Measurements from ENCODE around the gene AK8. TPM values are rescaled to one million over a fixed set of nuclear protein-coding genes. Genes with fewer than 3 reads are reported as not detected.

Gene AK8
- polyA plus RNA-seq, 1 of the 3 experiments (the other 2 are of a cell fraction) = 0.77 TPM

DNA sequence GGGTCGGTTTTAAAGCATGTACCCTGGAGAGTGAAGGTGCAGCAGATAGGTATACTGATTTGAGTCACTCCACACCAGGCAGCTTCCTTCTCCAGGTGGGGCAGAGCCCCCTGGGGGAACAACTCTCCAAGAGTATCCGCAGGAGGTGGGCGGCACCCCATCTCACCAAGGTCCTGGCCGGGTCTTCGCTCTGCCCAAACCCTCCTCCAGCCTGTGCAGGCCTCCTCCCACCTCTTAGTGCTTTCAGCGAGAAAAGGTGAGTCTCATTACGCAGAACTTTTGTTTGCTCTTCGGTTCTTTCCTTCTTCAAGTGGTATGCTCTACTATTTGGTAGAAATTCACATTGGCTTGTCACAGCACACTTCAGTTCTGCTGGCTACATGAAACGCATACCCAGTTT, 14.3 kb upstream of the AK8 start:
- no peaks in the 10 kb centered on the region for H3K79me2 ChIP-seq (ENCODE audit: insufficient read depth)
- no peak overlapping the region for H3K27ac ChIP-seq (ENCODE audit: low read depth in 2 of 2, low read length in 1 of 2)
- H3K4me1 ChIP-seq (ENCODE audit: control insufficient read depth in 1 of 2, insufficient read depth in 2 of 2, low read depth in 1 of 2, low read length in 1 of 2) = no peaks in the 10 kb centered on the region
- no peaks in the 10 kb centered on the region for H3K27me3 ChIP-seq (ENCODE audit: insufficient read depth)
- no peak overlapping the region for H3K9ac ChIP-seq
- no peak overlapping the region for H3K4me3 ChIP-seq (ENCODE audit: low read depth in 2 of 2, low read length in 1 of 2)
- POLR2A ChIA-PET = interaction anchor here (1.0 kb wide), 1 partner anchor 14 kb away, joined by 3 read pairs; the partner anchor contains the start of gene SPACA9
- TF ChIP-seq YY1 (IDR thresholded peaks at IDR 0.05; ENCODE audit: low read depth) = no peak
- no peak for TF ChIP-seq RXRA (IDR thresholded peaks at IDR 0.05; ENCODE audit: borderline replicate concordance, low read depth)
- TF ChIP-seq, protein P1, sequence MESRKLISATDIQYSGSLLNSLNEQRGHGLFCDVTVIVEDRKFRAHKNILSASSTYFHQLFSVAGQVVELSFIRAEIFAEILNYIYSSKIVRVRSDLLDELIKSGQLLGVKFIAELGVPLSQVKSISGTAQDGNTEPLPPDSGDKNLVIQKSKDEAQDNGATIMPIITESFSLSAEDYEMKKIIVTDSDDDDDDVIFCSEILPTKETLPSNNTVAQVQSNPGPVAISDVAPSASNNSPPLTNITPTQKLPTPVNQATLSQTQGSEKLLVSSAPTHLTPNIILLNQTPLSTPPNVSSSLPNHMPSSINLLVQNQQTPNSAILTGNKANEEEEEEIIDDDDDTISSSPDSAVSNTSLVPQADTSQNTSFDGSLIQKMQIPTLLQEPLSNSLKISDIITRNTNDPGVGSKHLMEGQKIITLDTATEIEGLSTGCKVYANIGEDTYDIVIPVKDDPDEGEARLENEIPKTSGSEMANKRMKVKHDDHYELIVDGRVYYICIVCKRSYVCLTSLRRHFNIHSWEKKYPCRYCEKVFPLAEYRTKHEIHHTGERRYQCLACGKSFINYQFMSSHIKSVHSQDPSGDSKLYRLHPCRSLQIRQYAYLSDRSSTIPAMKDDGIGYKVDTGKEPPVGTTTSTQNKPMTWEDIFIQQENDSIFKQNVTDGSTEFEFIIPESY (IDR thresholded peaks at IDR 0.05; ENCODE audit: borderline replicate concordance, low read depth) = no peak
- no peak for TF ChIP-seq EZH2phosphoT487 (IDR thresholded peaks at IDR 0.05; ENCODE audit: borderline replicate concordance, low read depth)
- no peak for TF ChIP-seq SMC3 (IDR thresholded peaks at IDR 0.05; ENCODE audit: low read depth, low read length)
- TF ChIP-seq, protein P2, sequence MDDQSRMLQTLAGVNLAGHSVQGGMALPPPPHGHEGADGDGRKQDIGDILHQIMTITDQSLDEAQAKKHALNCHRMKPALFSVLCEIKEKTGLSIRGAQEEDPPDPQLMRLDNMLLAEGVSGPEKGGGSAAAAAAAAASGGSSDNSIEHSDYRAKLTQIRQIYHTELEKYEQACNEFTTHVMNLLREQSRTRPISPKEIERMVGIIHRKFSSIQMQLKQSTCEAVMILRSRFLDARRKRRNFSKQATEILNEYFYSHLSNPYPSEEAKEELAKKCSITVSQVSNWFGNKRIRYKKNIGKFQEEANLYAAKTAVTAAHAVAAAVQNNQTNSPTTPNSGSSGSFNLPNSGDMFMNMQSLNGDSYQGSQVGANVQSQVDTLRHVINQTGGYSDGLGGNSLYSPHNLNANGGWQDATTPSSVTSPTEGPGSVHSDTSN (IDR thresholded peaks at IDR 0.05) = no peak
- no peak for TF ChIP-seq NRF1 (IDR thresholded peaks at IDR 0.05; ENCODE audit: low read depth, low read length)
- TF ChIP-seq FOSL2 (IDR thresholded peaks at IDR 0.05; ENCODE audit: borderline replicate concordance, low read depth) = no peak
- TF ChIP-seq, protein P3, sequence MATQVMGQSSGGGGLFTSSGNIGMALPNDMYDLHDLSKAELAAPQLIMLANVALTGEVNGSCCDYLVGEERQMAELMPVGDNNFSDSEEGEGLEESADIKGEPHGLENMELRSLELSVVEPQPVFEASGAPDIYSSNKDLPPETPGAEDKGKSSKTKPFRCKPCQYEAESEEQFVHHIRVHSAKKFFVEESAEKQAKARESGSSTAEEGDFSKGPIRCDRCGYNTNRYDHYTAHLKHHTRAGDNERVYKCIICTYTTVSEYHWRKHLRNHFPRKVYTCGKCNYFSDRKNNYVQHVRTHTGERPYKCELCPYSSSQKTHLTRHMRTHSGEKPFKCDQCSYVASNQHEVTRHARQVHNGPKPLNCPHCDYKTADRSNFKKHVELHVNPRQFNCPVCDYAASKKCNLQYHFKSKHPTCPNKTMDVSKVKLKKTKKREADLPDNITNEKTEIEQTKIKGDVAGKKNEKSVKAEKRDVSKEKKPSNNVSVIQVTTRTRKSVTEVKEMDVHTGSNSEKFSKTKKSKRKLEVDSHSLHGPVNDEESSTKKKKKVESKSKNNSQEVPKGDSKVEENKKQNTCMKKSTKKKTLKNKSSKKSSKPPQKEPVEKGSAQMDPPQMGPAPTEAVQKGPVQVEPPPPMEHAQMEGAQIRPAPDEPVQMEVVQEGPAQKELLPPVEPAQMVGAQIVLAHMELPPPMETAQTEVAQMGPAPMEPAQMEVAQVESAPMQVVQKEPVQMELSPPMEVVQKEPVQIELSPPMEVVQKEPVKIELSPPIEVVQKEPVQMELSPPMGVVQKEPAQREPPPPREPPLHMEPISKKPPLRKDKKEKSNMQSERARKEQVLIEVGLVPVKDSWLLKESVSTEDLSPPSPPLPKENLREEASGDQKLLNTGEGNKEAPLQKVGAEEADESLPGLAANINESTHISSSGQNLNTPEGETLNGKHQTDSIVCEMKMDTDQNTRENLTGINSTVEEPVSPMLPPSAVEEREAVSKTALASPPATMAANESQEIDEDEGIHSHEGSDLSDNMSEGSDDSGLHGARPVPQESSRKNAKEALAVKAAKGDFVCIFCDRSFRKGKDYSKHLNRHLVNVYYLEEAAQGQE (IDR thresholded peaks at IDR 0.05; ENCODE audit: low read depth, low read length) = no peak
- TF ChIP-seq GATA2 (CRISPR knock-in tag; IDR thresholded peaks at IDR 0.05) = no peak
- no peak for TF ChIP-seq SIN3A (IDR thresholded peaks at IDR 0.05; ENCODE audit: borderline replicate concordance, low read depth, low read length)
- TF ChIP-seq MXI1 (IDR thresholded peaks at IDR 0.05; ENCODE audit: low read depth, low read length) = no peak
- TF ChIP-seq FOXM1 (IDR thresholded peaks at IDR 0.05; ENCODE audit: low read depth) = no peak
- no peak for TF ChIP-seq MEF2A (IDR thresholded peaks at IDR 0.05; ENCODE audit: borderline replicate concordance, low read depth)
- TF ChIP-seq EP300 (IDR thresholded peaks at IDR 0.05; ENCODE audit: borderline replicate concordance in 1 of 2, low read depth in 1 of 2, low read length in 1 of 2) = no peak
- no peak for TF ChIP-seq ELF1 (IDR thresholded peaks at IDR 0.05)
- no peak for TF ChIP-seq RFX5 (IDR thresholded peaks at IDR 0.05; ENCODE audit: low read length)
- CTCF ChIA-PET = interaction anchor here (5.2 kb wide), 1 partner anchor 10 kb away, joined by 30 read pairs; no protein-coding TSS in a partner anchor
- no peaks in the 10 kb centered on the region for H3K9me2 ChIP-seq
- WGBS (ENCODE audit: low lambda C conversion rate) = 91% methylated on average over 9 of the region's 9 CpGs
- DNase-seq = no peak
- H3F3A ChIP-seq (replicated peaks; ENCODE audit: insufficient read depth) = no peaks in the 10 kb centered on the region
- no peak overlapping the region for H3K4me2 ChIP-seq
- H4K20me1 ChIP-seq (ENCODE audit: insufficient read depth) = no peaks in the 10 kb centered on the region
- no peak overlapping the region for H2AFZ ChIP-seq (ENCODE audit: low read depth)
- no peaks in the 10 kb centered on the region for H3K9me3 ChIP-seq
- peaks cover 14 to 44% of the 10 kb centered on the region in 2 experiments for H3K36me3 ChIP-seq (replicated peaks in 1 of 2; ENCODE audit: control insufficient read depth in 1 of 2, insufficient read depth in 2 of 2, low read length in 1 of 2)
